GM19023 (cell line): Measurements from ENCODE around the gene CSTB.

Experiments used
- ATAC-seq: cut with Tn5 transposase; IDR thresholded peaks from one replicate; pipeline ENCODE4 v1.9.1; 2021; ENCODE audit warnings: mild to moderate bottlenecking, moderate library complexity; ENCODE audit not compliant: unreplicated experiment

The CSTB gene

GRCh38 chr21:43793243-43793642, 17.1 kb upstream of the CSTB start:
- no peak for ATAC-seq

GRCh38 chr21:43792406-43792805, 16.3 kb upstream of the CSTB start:
- no peak for ATAC-seq

- no peak for ATAC-seq
These were observed 14.0 kb upstream of the CSTB start for GRCh38 chr21:43790010-43790524.

- ATAC-seq = peak; percentile 77
These were observed 13.3 kb upstream of the CSTB start, which contains the start of gene RRP1 for GRCh38 chr21:43789276-43790009. Gene RRP1 (plus strand): TSS chr21:43789577. CDS start chr21:43789630, 53 bp downstream.

- ATAC-seq = no peak
These were observed 10.8 kb upstream of the CSTB start for GRCh38 chr21:43786807-43787440.

- ATAC-seq = no peak
These were observed 10.2 kb upstream of the CSTB start for GRCh38 chr21:43786300-43786806.

- ATAC-seq = no peak
These were observed 9.0 kb upstream of the CSTB start for GRCh38 chr21:43785134-43785533.

GRCh38 chr21:43783098-43783700, 7.1 kb upstream of the CSTB start:
- no peak for ATAC-seq

GRCh38 chr21:43782431-43783097, 6.5 kb upstream of the CSTB start:
- ATAC-seq = no peak

- no peak for ATAC-seq
These were observed 5.7 kb upstream of the CSTB start for GRCh38 chr21:43781846-43782245.

GRCh38 chr21:43779660-43780059, 3.6 kb upstream of the CSTB start:
- ATAC-seq = no peak

- ATAC-seq = no peak
These were observed 2.6 kb upstream of the CSTB start for GRCh38 chr21:43778469-43779335.

GRCh38 chr21:43777953-43778352, 1.8 kb upstream of the CSTB start:
- no peak for ATAC-seq

GRCh38 chr21:43775190-43775589, 918 bp downstream of the CSTB start:
- ATAC-seq = no peak

- ATAC-seq = no peak
These were observed 1.9 kb downstream of the CSTB start for GRCh38 chr21:43774163-43774562.

- ATAC-seq = no peak
These were observed 3.7 kb downstream of the CSTB start for GRCh38 chr21:43772425-43772821.

GRCh38 chr21:43771698-43772424, 4.2 kb downstream of the CSTB start:
- no peak for ATAC-seq

GRCh38 chr21:43771199-43771675, 4.9 kb downstream of the CSTB start:
- no peak for ATAC-seq

- no peak for ATAC-seq
These were observed 5.9 kb downstream of the CSTB start for GRCh38 chr21:43770066-43770655.
